T-helper 1 cell treated with Interleukin-12 subunit alpha and Interleukin-12 subunit beta and Interleukin-4 antibody, amounts not matched to agents 30 ng/mL and 1 ng/mL, for 36 hours (primary cell): ENCODE results near the gene RFTN1. TPM values are rescaled to one million over a fixed set of nuclear protein-coding genes. Genes with fewer than 3 reads are reported as not detected.

ENCODE experiments used
- intact Hi-C: fragments of 100-400 bp; cut with micrococcal nuclease; formaldehyde crosslinking; loops from one replicate; pipeline ENCODE4 v1.15.1; 2024
- total RNA-seq: library from RNA; stranded (reverse); gene quantifications from 2 replicates; pipeline ENCODE4 v1.2.3, GENCODE V29; 2022

Gene RFTN1
- total RNA-seq, 1 donor from 2014 or later = 90.3 TPM

DNA sequence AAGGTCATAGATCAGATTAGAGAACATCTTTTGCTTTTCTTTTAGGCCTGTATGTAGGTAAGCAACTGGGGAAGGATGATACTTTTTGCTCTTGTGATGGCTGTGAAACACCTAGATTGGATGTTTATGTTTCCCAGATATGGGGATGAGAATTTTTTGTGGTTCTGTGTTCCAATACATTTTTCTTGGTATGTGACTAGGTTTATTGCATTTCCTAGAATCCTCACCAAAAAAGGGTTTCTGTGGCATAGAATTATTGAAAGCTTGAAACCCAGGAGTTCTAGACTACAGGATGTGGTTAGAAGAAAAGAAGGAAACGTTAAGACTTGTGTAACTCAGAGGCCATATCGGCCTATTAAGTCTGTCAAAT lies 222.7 kb downstream of the RFTN1 start:
- intact Hi-C loops = loop anchor here (1.0 to 2.0 kb wide), 12 partner anchors 10 to 594 kb away; partner anchors contain the start of gene OXNAD1

- intact Hi-C loops = loop anchor here (1.0 to 2.0 kb wide), 11 partner anchors 19 to 595 kb away; partner anchors contain the start of gene OXNAD1
These were observed 223.3 kb downstream of the RFTN1 start for GRCh38 chr3:16290007-16290826.

DNA sequence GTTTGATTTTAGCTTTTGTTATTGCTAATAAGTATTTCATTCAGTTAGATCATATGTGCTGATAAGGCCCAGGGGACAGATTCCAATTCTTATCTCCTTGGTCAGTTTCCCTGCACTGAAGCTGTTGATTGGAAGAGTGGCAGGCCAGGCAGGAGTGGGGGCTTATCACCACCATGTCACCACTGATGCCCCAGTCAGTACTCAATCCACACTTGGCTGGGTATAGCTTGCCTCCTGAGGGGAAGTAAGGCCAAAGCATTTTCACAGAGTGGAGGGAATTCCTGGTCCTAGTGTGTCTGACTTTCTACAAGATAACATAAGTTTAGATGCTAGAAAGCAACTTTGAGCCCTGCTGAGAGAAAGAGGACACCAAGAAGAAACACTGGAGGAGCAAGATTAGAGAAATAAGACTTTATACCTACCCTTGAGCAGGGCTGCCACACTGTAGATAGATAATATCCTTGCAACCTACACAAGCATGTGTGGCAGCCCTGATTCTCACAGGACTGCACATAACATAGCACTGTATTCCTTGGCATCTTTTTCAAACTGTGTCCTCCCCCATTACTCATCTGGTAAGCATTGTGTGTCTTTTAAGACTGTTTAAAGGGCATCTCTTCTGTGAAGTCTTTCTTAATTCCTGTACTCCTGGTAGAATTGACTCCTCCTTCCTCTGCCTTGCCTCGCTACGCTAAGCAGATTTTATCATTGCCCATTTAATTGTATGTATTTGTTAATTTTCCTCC lies 224.2 kb downstream of the RFTN1 start:
- intact Hi-C loops = loop anchor here (5.0 kb wide), 2 partner anchors 863 to 943 kb away; no protein-coding TSS in a partner anchor

DNA sequence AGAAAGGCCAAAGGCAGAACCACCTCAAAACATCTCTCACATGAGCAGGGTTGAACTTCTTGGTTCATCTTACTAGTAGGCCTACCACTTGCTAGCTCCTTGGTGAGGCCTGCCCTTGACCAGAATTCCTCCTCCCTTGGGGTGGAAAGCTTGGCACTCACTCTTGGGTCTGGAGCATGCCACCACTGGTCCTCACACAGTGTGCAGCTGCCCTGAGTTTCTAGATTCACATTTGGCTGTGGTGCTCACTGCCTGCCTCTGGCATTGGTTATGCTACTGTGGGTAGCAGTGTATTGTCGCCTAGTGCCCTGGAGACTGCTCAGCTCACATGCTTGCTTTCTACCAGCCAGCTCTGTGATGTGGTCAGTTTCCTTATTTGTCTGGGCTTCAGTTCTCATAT lies 224.8 kb downstream of the RFTN1 start:
- intact Hi-C loops = loop anchor here (5.0 kb wide), 2 partner anchors 864 to 944 kb away; no protein-coding TSS in a partner anchor

GRCh38 chr3:16286751-16287543 lies 226.6 kb downstream of the RFTN1 start:
- intact Hi-C loops = loop anchor here (1.0 to 5.0 kb wide), 9 partner anchors 13 to 945 kb away; partner anchors contain the start of gene OXNAD1

GRCh38 chr3:16286161-16286560 lies 227.3 kb downstream of the RFTN1 start:
- intact Hi-C loops = loop anchor here (1.0 to 5.0 kb wide), 9 partner anchors 14 to 946 kb away; partner anchors contain the start of gene OXNAD1

DNA sequence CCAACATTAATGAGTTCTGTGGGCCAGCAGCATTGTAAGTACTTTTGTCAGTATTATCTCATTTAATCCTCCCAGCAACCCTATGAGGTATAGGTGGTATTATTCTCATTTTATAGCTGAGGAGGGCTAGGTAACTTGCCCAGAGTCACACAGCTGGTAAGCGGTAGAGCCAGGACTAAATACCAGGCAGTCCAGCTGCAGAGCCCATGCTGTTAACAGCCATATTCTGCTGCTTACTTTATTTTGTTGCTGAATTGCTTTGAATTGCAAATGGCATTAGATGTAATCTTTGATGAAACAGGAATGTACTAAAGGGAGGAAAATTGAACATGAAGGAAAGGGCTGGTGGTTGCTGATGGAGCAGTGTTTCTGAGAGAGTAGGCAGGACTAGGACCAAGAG lies 228.9 kb downstream of the RFTN1 start:
- intact Hi-C loops = loop anchor here (5.0 kb wide), 2 partner anchors 868 to 948 kb away; no protein-coding TSS in a partner anchor

DNA sequence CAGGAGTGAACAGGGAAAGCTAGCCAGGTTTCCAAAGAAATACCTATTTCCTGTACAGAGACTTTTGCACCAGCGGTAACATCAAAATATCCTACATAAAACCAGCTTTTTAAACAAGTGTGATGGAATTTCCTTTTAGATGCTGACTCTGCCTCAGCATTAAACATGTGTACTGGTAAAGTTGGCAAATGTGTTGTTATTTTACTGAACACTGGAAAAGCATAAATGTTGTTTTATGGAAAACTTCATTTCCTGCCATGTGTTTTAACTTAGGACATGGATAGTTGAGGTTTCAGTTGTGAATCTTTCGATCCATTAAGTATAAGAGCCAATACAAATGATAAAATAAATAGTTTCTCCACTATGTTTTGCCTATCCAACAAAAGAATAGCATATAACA lies 232.8 kb downstream of the RFTN1 start:
- intact Hi-C loops = no loop called here

- intact Hi-C loops = no loop called here
These were observed 234.3 kb downstream of the RFTN1 start for GRCh38 chr3:16279010-16279801.

GRCh38 chr3:16277471-16277870 lies 236.0 kb downstream of the RFTN1 start:
- intact Hi-C loops = no loop called here

GRCh38 chr3:16273867-16274266 lies 239.6 kb downstream of the RFTN1 start:
- intact Hi-C loops = no loop called here

DNA sequence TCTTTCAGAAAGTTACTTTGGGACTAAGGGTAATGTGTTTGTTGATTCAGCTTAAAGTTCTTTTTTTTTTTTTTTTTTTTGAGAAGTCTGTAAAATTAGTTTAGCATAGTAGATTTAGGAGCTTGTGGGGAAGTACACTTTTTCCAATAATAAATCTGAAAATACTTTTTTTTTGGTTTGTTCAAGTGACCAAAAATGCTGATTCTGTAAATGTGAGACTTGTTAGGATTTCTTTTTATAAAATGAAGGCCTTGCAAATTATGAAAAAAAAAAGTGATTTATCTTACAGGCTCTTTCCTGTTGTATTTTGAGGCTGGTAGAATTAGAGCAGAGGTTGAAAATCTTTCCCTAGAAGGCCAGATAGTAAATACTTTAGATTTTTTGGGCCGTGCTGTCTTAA lies 240.9 kb downstream of the RFTN1 start:
- intact Hi-C loops = no loop called here

DNA sequence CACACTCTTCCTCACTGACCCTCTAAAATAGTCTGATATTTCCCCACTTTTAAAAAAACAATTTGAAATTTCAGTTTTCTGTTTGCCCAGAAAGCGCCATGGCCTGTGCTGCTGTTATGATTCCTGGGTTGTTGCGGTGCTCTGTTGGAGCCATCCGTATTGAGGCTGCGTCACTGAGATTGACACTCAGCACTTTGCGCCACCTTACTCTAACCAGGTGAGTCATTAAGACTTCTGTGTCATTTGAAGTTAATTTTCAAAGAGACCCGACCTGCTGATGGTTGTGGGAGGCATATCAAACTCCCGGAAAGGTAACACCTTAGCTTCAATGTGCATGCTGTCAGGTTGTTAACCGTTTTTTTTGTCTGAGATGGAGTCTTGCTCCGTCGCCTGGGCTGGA lies 242.6 kb downstream of the RFTN1 start:
- intact Hi-C loops = no loop called here

GRCh38 chr3:16266714-16267113 lies 246.8 kb downstream of the RFTN1 start:
- intact Hi-C loops = no loop called here

Other genes with a start within 250 kb of the RFTN1 start
- gene DPH3, start 248.8 kb downstream of the RFTN1 start, total RNA-seq = 21.2 and 22.2 TPM in 2 replicates
- 76.6 and 78.0 TPM in 2 replicates for gene OXNAD1, start 248.5 kb downstream of the RFTN1 start, total RNA-seq
- not detected in 2 replicates for gene DAZL, start 91.7 kb upstream of the RFTN1 start, total RNA-seq